OCI-LY3 (cell line): Measurements from ENCODE around the gene GALNTL6.

Source experiments
- EZH2phosphoT487 ChIP-seq: fragments of 200-600 bp; shearing (Covaris generic); IDR thresholded peaks from 2 replicates; pipeline ENCODE4 v1.6.1; 2018; ENCODE audit warnings: antibody characterized with exemption, mixed run types, low read depth
- TF ChIP-seq, protein P1 (sequence below): fragments of 200-600, 300-600 bp; sonication (generic); IDR thresholded peaks from 2 replicates; pipeline ENCODE4 v1.5.1; 2014; ENCODE audit warnings: antibody characterized with exemption, low read length, low read depth

DNA sequence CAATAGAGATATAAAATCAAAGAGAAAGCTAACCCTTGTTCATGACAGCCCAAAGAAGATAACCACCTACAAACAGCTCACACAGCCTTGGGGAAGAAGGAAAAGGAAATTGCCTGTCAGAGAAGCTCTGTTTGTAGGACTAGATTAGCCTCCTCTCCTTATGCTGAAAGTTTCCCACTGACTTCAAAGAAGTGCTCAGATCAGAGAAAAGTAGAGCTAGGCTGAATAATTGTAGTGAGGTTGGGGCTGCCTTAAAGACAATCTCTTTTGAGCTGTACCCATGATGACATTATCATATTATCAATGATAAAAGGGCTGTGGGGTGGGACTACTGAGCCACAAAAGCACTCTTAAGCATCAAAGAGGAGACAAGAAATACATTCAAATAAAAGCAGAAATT lies 1132.4 kb downstream of the GALNTL6 start:
- TF ChIP-seq, protein P1, sequence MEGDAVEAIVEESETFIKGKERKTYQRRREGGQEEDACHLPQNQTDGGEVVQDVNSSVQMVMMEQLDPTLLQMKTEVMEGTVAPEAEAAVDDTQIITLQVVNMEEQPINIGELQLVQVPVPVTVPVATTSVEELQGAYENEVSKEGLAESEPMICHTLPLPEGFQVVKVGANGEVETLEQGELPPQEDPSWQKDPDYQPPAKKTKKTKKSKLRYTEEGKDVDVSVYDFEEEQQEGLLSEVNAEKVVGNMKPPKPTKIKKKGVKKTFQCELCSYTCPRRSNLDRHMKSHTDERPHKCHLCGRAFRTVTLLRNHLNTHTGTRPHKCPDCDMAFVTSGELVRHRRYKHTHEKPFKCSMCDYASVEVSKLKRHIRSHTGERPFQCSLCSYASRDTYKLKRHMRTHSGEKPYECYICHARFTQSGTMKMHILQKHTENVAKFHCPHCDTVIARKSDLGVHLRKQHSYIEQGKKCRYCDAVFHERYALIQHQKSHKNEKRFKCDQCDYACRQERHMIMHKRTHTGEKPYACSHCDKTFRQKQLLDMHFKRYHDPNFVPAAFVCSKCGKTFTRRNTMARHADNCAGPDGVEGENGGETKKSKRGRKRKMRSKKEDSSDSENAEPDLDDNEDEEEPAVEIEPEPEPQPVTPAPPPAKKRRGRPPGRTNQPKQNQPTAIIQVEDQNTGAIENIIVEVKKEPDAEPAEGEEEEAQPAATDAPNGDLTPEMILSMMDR: no peak
- no peak for TF ChIP-seq EZH2phosphoT487
